Choroid plexus epithelial cell (primary cell): Measurements from ENCODE around the gene ADORA1.

Source experiments
- DNase-seq: peaks from one replicate; pipeline ENCODE4 v3.0.0-alpha.2; 2010; ENCODE audit warnings: low read depth
- H3K4me3 ChIP-seq: 2 replicates; pipeline ENCODE4 v1.5.1; 2011; ENCODE audit warnings: low read depth, mild to moderate bottlenecking, control low read depth, low read length, moderate library complexity
- TF ChIP-seq, protein P1 (sequence below): conservative IDR thresholded peaks from 2 replicates; pipeline ENCODE4 v1.5.1; 2011; ENCODE audit warnings: low read depth, mild to moderate bottlenecking, control low read depth, inconsistent platforms, low read length, moderate library complexity

ADORA1 gene

GRCh38 chr1:203112475-203112874 is 15.1 kb upstream of the ADORA1 start:
- no peak for DNase-seq
- TF ChIP-seq, protein P1, sequence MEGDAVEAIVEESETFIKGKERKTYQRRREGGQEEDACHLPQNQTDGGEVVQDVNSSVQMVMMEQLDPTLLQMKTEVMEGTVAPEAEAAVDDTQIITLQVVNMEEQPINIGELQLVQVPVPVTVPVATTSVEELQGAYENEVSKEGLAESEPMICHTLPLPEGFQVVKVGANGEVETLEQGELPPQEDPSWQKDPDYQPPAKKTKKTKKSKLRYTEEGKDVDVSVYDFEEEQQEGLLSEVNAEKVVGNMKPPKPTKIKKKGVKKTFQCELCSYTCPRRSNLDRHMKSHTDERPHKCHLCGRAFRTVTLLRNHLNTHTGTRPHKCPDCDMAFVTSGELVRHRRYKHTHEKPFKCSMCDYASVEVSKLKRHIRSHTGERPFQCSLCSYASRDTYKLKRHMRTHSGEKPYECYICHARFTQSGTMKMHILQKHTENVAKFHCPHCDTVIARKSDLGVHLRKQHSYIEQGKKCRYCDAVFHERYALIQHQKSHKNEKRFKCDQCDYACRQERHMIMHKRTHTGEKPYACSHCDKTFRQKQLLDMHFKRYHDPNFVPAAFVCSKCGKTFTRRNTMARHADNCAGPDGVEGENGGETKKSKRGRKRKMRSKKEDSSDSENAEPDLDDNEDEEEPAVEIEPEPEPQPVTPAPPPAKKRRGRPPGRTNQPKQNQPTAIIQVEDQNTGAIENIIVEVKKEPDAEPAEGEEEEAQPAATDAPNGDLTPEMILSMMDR: no peak
- no peak overlapping the region for H3K4me3 ChIP-seq

GRCh38 chr1:203113308-203113707 is 14.2 kb upstream of the ADORA1 start:
- no peak overlapping the region for H3K4me3 ChIP-seq
- TF ChIP-seq, protein P1: no peak
- no peak for DNase-seq

GRCh38 chr1:203114202-203114601 is 13.3 kb upstream of the ADORA1 start:
- no peak overlapping the region for H3K4me3 ChIP-seq
- no peak for DNase-seq
- TF ChIP-seq, protein P1: no peak

DNA sequence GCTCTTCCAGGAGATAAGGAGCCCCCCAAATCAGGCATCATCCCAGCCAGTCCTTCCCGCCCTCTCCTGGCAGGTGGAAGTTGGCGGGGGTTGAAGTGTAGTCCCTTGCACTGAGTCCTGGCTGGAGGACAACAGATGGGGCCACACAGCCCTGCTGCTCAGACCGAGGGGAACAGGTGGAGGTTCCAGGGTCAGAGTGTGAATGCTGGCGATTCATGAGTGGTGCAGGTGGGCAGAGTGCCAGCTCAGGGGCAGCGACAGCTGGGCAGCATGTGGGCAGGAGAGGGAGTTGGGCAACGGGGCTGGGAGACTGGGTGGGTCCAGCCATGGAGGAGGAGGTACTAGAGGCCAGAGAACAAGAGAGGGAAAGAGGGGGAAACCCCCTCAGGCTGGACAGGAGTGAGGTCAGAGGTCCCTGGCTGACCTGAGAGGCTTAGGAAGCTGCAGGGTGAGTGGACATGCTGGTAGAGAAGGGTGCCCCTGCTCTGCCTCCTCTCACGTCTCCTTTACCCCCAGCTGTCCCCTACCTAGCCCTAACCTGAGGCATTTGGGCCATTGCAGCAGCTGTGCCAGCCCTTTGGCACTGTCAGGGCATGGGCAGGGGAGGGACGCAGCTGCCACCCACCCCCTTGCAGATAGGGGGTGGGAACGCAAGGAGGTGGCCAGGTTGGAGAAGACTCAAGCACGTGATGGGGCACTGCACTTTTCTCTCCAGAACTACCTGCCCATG is 11.3 kb upstream of the ADORA1 start:
- H3K4me3 ChIP-seq: no peak overlapping the region
- TF ChIP-seq, protein P1: no peak
- DNase-seq: no peak

GRCh38 chr1:203117611-203118575 is 9.6 kb upstream of the ADORA1 start:
- peak; percentile 74 for DNase-seq
- no peak overlapping the region for H3K4me3 ChIP-seq
- TF ChIP-seq, protein P1: peak; percentile 87

GRCh38 chr1:203120325-203121153 is 7.0 kb upstream of the ADORA1 start:
- TF ChIP-seq, protein P1: no peak
- no peak for DNase-seq
- no peak overlapping the region for H3K4me3 ChIP-seq
